WERI-Rb-1 (cell line): Measurements from ENCODE around the gene ASIC2.

Experiments used
- DNase-seq: peaks from one replicate; pipeline ENCODE4 v3.0.0-alpha.2; 2020
- H3K27ac ChIP-seq: fragments of 250-450 bp; sonication (Bioruptor Pico); 2 replicates; pipeline ENCODE4 v1.5.1; 2020; ENCODE audit warnings: mild to moderate bottlenecking, moderate library complexity
- H3K27me3 ChIP-seq: fragments of 250-450 bp; sonication (Bioruptor Pico); 2 replicates; pipeline ENCODE4 v1.5.1; 2021; ENCODE audit warnings: mild to moderate bottlenecking, low read depth, moderate library complexity; ENCODE audit not compliant: insufficient read depth, severe bottlenecking
- H3K36me3 ChIP-seq: fragments of 250-450 bp; sonication (Bioruptor Pico); 2 replicates; pipeline ENCODE4 v1.5.1; 2020; ENCODE audit warnings: mild to moderate bottlenecking, moderate library complexity
- H3K4me3 ChIP-seq: 2 replicates; pipeline ENCODE4 v1.5.1; 2011; ENCODE audit warnings: low read depth, mild to moderate bottlenecking, control low read depth, low read length
- H3K9me3 ChIP-seq: fragments of 250-450 bp; sonication (Bioruptor Pico); 2 replicates; pipeline ENCODE4 v1.5.1; 2021; ENCODE audit warnings: mild to moderate bottlenecking, moderate library complexity; ENCODE audit not compliant: severe bottlenecking
- CTCF ChIP-seq: IDR thresholded peaks from 2 replicates; pipeline ENCODE4 v1.5.1; 2011; ENCODE audit warnings: low read depth, mild to moderate bottlenecking, control low read depth, inconsistent platforms, low read length

Gene ASIC2

GRCh38 chr17:33267271-33267790 is 25.8 kb downstream of the ASIC2 start:
- Histone ChIP-seq H3K4me3 (no peak overlapping the region), H3K36me3 (no peaks in the 10 kb centered on the region), H3K9me3 (peaks cover 2% of the 10 kb centered on the region), H3K27me3 (peaks cover 61% of the 10 kb centered on the region), H3K27ac (no peak overlapping the region)
- DNase-seq: no peak
- TF ChIP-seq CTCF: no peak

GRCh38 chr17:33266611-33267010 is 26.5 kb downstream of the ASIC2 start:
- H3K36me3 ChIP-seq: no peaks in the 10 kb centered on the region
- H3K27me3 ChIP-seq: peaks cover 62% of the 10 kb centered on the region
- no peak for TF ChIP-seq CTCF
- H3K4me3 ChIP-seq: no peak overlapping the region
- no peaks in the 10 kb centered on the region for H3K9me3 ChIP-seq
- no peak for DNase-seq
- H3K27ac ChIP-seq: no peak overlapping the region

GRCh38 chr17:33266116-33266515 is 27.0 kb downstream of the ASIC2 start:
- no peaks in the 10 kb centered on the region for H3K36me3 ChIP-seq
- H3K27me3 ChIP-seq: peaks cover 62% of the 10 kb centered on the region
- no peak overlapping the region for H3K4me3 ChIP-seq
- no peaks in the 10 kb centered on the region for H3K9me3 ChIP-seq
- H3K27ac ChIP-seq: no peak overlapping the region
- TF ChIP-seq CTCF: no peak
- DNase-seq: no peak

- Histone ChIP-seq H3K27ac (no peak overlapping the region), H3K9me3 (no peaks in the 10 kb centered on the region), H3K4me3 (no peak overlapping the region), H3K27me3 (peaks cover 50% of the 10 kb centered on the region), H3K36me3 (no peaks in the 10 kb centered on the region)
- TF ChIP-seq CTCF: no peak
- DNase-seq: no peak
Observed at GRCh38 chr17:33263396-33263795, 29.7 kb downstream of the ASIC2 start.

GRCh38 chr17:33262266-33263123 is 30.6 kb downstream of the ASIC2 start:
- no peaks in the 10 kb centered on the region for H3K9me3 ChIP-seq
- H3K27me3 ChIP-seq: peaks cover 43% of the 10 kb centered on the region
- no peak overlapping the region for H3K27ac ChIP-seq
- no peak for TF ChIP-seq CTCF
- H3K4me3 ChIP-seq: no peak overlapping the region
- DNase-seq: peak; percentile 6
- no peaks in the 10 kb centered on the region for H3K36me3 ChIP-seq
